KMS-11 (cell line): Measurements from ENCODE around the gene SYK.
"Not testable (repeated sequence)": the region's sequence is repeated elsewhere in the genome, so short reads cannot be mapped to it uniquely, and the experiment has no call there.

Experiments
- H2AFZ ChIP-seq: fragments of 200-600 bp; sonication (generic); 2 replicates; pipeline ENCODE4 v1.6.1; 2016; ENCODE audit warnings: antibody characterized with exemption, mixed run types, low read depth
- H3K27ac ChIP-seq: fragments of 200-600 bp; sonication (generic); 2 replicates; pipeline ENCODE4 v1.6.1; 2016; ENCODE audit warnings: mild to moderate bottlenecking, mixed run types
- H3K27me3 ChIP-seq: fragments of 200-600 bp; sonication (generic); 2 replicates; pipeline ENCODE4 v1.6.1; 2017; ENCODE audit warnings: mild to moderate bottlenecking, low read depth, mixed run types, moderate library complexity; ENCODE audit not compliant: insufficient read depth
- H3K36me3 ChIP-seq: fragments of 200-600 bp; sonication (generic); 2 replicates; pipeline ENCODE4 v1.6.1; 2017; ENCODE audit warnings: mild to moderate bottlenecking, mixed run types; ENCODE audit not compliant: insufficient read depth
- H3K4me1 ChIP-seq: fragments of 200-600 bp; sonication (generic); 2 replicates; pipeline ENCODE4 v1.6.1; 2016; ENCODE audit warnings: mild to moderate bottlenecking, low read depth, mixed run types; ENCODE audit not compliant: poor library complexity, severe bottlenecking
- H3K4me2 ChIP-seq: fragments of 200-600 bp; sonication (generic); 2 replicates; pipeline ENCODE4 v1.7.0; 2016; ENCODE audit warnings: mild to moderate bottlenecking, mixed run types
- H3K4me3 ChIP-seq: fragments of 200-600 bp; sonication (generic); IDR thresholded peaks from 2 replicates; pipeline ENCODE4 v1.6.1; 2017; ENCODE audit warnings: low read depth, low read length, mixed read lengths; ENCODE audit not compliant: insufficient read depth
- H3K79me2 ChIP-seq: fragments of 200-600 bp; sonication (generic); 2 replicates; pipeline ENCODE4 v1.6.1; 2016; ENCODE audit warnings: low read depth, mixed run types; ENCODE audit not compliant: insufficient read depth
- H3K9ac ChIP-seq: fragments of 200-600 bp; sonication (generic); 2 replicates; pipeline ENCODE4 v1.6.1; 2016; ENCODE audit warnings: mild to moderate bottlenecking, mixed run types
- H4K20me1 ChIP-seq: fragments of 200-600 bp; sonication (generic); 2 replicates; pipeline ENCODE4 v1.6.1; 2016; ENCODE audit warnings: mild to moderate bottlenecking, mixed run types; ENCODE audit not compliant: insufficient read depth
- TF ChIP-seq, protein P1 (sequence below): fragments of 200-600 bp; sonication (generic); conservative IDR thresholded peaks from 2 replicates; pipeline ENCODE4 v1.6.1; 2017; ENCODE audit warnings: low read depth, mild to moderate bottlenecking, antibody characterized with exemption, low read length, moderate library complexity, mixed read lengths

The SYK gene

DNA sequence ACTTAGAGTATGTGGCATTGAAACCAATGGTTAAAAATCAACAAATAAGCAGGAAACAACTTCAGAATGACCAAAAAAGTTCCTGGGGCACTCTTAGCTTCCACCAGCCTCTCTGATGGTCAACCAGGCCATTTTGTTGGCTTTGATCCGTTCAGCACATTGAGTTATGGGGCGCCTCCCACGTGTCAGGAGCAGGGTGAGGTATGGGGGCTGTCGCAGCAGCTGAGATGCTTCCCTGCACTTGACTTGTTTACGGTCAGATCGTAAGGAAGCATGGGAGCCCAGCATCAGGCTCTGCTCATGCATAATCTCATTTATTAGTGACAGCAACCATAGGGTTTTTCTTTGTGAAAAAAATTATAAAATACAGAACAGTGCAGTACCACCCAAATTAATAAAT, 16.7 kb downstream of the SYK start:
- Histone ChIP-seq H3K9ac (no peak overlapping the region), H3K4me3 (no peak overlapping the region), H3K36me3 (no peaks in the 10 kb centered on the region), H4K20me1 (no peaks in the 10 kb centered on the region), H3K4me1 (no peaks in the 10 kb centered on the region), H3K4me2 (no peak overlapping the region), H3K27ac (no peak overlapping the region), H3K27me3 (no peaks in the 10 kb centered on the region), H2AFZ (no peak overlapping the region), H3K79me2 (no peaks in the 10 kb centered on the region)
- TF ChIP-seq, protein P1, sequence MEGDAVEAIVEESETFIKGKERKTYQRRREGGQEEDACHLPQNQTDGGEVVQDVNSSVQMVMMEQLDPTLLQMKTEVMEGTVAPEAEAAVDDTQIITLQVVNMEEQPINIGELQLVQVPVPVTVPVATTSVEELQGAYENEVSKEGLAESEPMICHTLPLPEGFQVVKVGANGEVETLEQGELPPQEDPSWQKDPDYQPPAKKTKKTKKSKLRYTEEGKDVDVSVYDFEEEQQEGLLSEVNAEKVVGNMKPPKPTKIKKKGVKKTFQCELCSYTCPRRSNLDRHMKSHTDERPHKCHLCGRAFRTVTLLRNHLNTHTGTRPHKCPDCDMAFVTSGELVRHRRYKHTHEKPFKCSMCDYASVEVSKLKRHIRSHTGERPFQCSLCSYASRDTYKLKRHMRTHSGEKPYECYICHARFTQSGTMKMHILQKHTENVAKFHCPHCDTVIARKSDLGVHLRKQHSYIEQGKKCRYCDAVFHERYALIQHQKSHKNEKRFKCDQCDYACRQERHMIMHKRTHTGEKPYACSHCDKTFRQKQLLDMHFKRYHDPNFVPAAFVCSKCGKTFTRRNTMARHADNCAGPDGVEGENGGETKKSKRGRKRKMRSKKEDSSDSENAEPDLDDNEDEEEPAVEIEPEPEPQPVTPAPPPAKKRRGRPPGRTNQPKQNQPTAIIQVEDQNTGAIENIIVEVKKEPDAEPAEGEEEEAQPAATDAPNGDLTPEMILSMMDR, result no peak

DNA sequence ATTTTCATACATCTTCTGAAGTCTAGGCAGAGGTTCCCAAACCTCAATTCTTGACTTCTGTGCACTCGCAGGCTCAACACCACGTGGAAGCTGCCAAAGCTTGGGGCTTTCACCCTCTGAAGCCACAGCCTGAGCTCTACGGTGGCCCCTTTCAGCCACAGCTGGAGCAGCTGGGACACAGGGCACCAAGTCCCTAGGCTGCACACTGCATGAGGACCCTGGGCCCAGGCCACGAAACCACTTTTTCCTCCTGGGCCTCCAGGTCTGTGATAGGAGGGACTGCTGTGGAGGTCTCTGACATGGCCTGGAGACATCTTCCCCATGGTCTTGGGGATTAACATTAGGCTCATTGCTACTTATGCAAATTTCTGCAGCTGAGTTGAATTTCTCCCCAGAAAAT, 18.8 kb downstream of the SYK start:
- not testable (repeated sequence) for H3K9ac ChIP-seq, H4K20me1 ChIP-seq, H3K36me3 ChIP-seq, H2AFZ ChIP-seq, H3K4me3 ChIP-seq, H3K4me1 ChIP-seq, H3K27ac ChIP-seq, H3K4me2 ChIP-seq, H3K27me3 ChIP-seq, H3K79me2 ChIP-seq

DNA sequence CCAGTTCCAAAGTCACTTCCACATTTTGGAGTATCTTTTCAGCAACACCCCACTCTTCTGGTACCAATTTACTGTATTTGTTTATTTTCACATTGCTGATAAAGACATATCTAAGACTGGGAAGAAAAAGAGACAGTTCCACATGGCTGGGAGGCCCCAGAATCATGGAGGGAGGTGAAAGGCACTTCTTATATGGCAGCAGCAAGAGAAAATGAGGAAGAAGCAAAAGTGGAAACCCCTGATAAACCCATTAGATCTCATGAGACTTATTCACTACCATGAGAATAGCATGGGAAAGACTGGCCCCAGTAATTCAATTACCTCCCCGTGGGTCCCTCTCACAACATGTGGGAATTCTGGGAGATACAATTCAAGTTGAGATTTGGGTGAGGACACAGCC, 19.6 kb downstream of the SYK start:
- not testable (repeated sequence) for H3K36me3 ChIP-seq, H3K4me2 ChIP-seq, H3K9ac ChIP-seq, H3K27ac ChIP-seq, H3K4me1 ChIP-seq, H3K4me3 ChIP-seq, H3K27me3 ChIP-seq, H2AFZ ChIP-seq, H3K79me2 ChIP-seq, H4K20me1 ChIP-seq

DNA sequence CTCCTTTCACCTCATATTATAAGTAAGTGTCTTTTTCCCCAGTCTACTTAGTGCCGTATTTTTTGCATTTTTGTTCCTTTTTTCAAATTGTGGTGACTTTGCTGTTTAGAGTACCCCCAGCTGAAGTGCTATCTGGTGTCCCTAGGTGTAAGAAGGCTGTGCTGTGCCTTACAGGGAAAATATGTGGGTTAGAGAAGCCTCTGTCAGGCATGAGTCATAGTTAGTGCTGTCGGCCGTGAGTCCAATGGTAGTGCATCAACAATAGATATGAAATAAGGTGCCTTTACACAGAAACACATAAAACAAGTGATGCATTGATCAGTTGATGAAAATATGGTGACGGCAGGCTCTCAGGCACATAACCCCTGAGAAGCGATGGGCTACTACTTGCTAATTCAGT, 20.1 kb downstream of the SYK start:
- no peak overlapping the region for H3K4me2 ChIP-seq
- no peaks in the 10 kb centered on the region for H3K79me2 ChIP-seq
- H4K20me1 ChIP-seq, result no peaks in the 10 kb centered on the region
- H2AFZ ChIP-seq, result no peak overlapping the region
- H3K9ac ChIP-seq, result no peak overlapping the region
- H3K27ac ChIP-seq, result no peak overlapping the region
- TF ChIP-seq, protein P1, result no peak
- H3K27me3 ChIP-seq, result no peaks in the 10 kb centered on the region
- H3K36me3 ChIP-seq, result no peaks in the 10 kb centered on the region
- H3K4me3 ChIP-seq, result no peak overlapping the region
- H3K4me1 ChIP-seq, result no peaks in the 10 kb centered on the region

DNA sequence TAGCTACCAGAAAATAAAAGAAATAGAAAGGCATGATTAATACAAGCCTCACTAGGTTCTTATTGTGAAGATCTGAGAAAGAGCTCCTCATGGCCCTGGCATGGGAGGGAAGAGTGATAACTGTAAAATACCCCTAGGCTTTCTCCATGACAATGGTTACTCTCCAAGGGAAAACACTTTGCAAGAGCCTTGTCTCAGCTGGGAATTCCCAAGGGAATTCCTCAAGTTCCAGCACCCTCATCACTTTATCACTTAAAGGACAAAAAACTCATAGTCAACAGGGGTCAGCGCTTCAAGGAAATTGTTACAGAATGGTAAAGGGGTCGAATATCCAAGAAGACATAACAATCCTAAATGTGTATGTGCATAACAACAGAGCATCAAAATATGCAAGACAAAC, 21.2 kb downstream of the SYK start:
- Histone ChIP-seq H3K27me3 (no peaks in the 10 kb centered on the region), H3K27ac (no peak overlapping the region), H3K4me3 (no peak overlapping the region), H3K4me1 (no peaks in the 10 kb centered on the region), H4K20me1 (no peaks in the 10 kb centered on the region), H3K36me3 (no peaks in the 10 kb centered on the region), H3K79me2 (no peaks in the 10 kb centered on the region), H3K9ac (no peak overlapping the region), H3K4me2 (no peak overlapping the region), H2AFZ (no peak overlapping the region)
- TF ChIP-seq, protein P1, result no peak
